ENCODE results near the gene TIMM8A. TPM values are rescaled to one million over a fixed set of nuclear protein-coding genes. Genes with fewer than 3 reads are reported as not detected.

Gene TIMM8A
- total and polyA plus RNA-seq, 2 experiments from 2014 or later = 23.5 to 41.7 TPM

GRCh38 chrX:101368800-101369199 is 20.3 kb upstream of the TIMM8A start (continued):
- TF ChIP-seq REST (IDR thresholded peaks at IDR 0.05; ENCODE audit: unreplicated experiment) = no peak
- TF ChIP-seq JUNB (IDR thresholded peaks at IDR 0.05; ENCODE audit: unreplicated experiment) = no peak
- no peak for TF ChIP-seq ZNF331 (CRISPR knock-in tag; IDR thresholded peaks at IDR 0.05; ENCODE audit: low read depth)
- no peak for TF ChIP-seq EZH2 (IDR thresholded peaks at IDR 0.05; ENCODE audit: low read depth, unreplicated experiment)
- no peak for TF ChIP-seq EZH2phosphoT487 (IDR thresholded peaks at IDR 0.05; ENCODE audit: unreplicated experiment)
- no peak for TF ChIP-seq CTCF (conservative IDR thresholded peaks at IDR 0.05; ENCODE audit: low read depth in 2 of 2)
- TF ChIP-seq CREB1 (CRISPR knock-in tag; IDR thresholded peaks at IDR 0.05; ENCODE audit: low read depth) = no peak
- no peak for TF ChIP-seq POLR2AphosphoS5 (IDR thresholded peaks at IDR 0.05; ENCODE audit: low read depth)
- no peak for TF ChIP-seq ETS1 (IDR thresholded peaks at IDR 0.05)
- TF ChIP-seq NANOG (IDR thresholded peaks at IDR 0.05; ENCODE audit: borderline replicate concordance) = no peak
- TF ChIP-seq ZNF114 (CRISPR knock-in tag; IDR thresholded peaks at IDR 0.05) = no peak

GRCh38 chrX:101365301-101365795 is 16.8 kb upstream of the TIMM8A start:
- no peaks in the 10 kb centered on the region for H3K79me2 ChIP-seq (replicated peaks; ENCODE audit: insufficient read depth)
- H3K4me1 ChIP-seq (ENCODE audit: insufficient read depth) = no peaks in the 10 kb centered on the region
- H3K4me2 ChIP-seq = no peak overlapping the region
- H3K4me3 ChIP-seq = no peak overlapping the region
- Mint-ChIP-seq H3K4me3 (no peak overlapping the region), H3K9me3 (no peaks in the 10 kb centered on the region), H3K4me1 (no peaks in the 10 kb centered on the region), H3K36me3 (ENCODE audit: low read depth) (no peaks in the 10 kb centered on the region), H3K27me3 (ENCODE audit: insufficient read depth, low read depth, poor library complexity) (no peaks in the 10 kb centered on the region), H3K27ac (no peak overlapping the region)
- H3K27me3 ChIP-seq (ENCODE audit: insufficient read depth) = no peaks in the 10 kb centered on the region
- no peaks in the 10 kb centered on the region for H3K36me3 ChIP-seq (ENCODE audit: insufficient read depth)
- H2AFZ ChIP-seq = no peak overlapping the region
- no peak for TF ChIP-seq JUNB (IDR thresholded peaks at IDR 0.05; ENCODE audit: unreplicated experiment)
- no peak for TF ChIP-seq ZNF114 (CRISPR knock-in tag; IDR thresholded peaks at IDR 0.05)
- TF ChIP-seq STAT1 (IDR thresholded peaks at IDR 0.05; ENCODE audit: unreplicated experiment) = no peak
- TF ChIP-seq ZNF331 (CRISPR knock-in tag; IDR thresholded peaks at IDR 0.05; ENCODE audit: low read depth) = no peak
- TF ChIP-seq CREB1 (CRISPR knock-in tag; IDR thresholded peaks at IDR 0.05; ENCODE audit: low read depth) = no peak
- no peak for TF ChIP-seq CTCF (conservative IDR thresholded peaks at IDR 0.05; ENCODE audit: low read depth in 2 of 2)
- no peak for TF ChIP-seq POLR2AphosphoS5 (IDR thresholded peaks at IDR 0.05; ENCODE audit: low read depth)
- H4K20me1 ChIP-seq (replicated peaks; ENCODE audit: insufficient read depth) = no peaks in the 10 kb centered on the region
- H3F3A ChIP-seq (replicated peaks; ENCODE audit: low read depth) = no peaks in the 10 kb centered on the region
- no peak overlapping the region for H3K27ac ChIP-seq (ENCODE audit: low read depth)
- no peaks in the 10 kb centered on the region for H3K9me2 ChIP-seq (ENCODE audit: insufficient read depth)
- DNase-seq (ENCODE audit: low spot score) = no peak
- ATAC-seq = no peak

Measured in GM23338 (cell line).